ENCODE measurements around the gene HMSD. TPM values are rescaled to one million over a fixed set of nuclear protein-coding genes. Genes with fewer than 3 reads are reported as not detected.
"Not testable (repeated sequence)": the region's sequence is repeated elsewhere in the genome, so short reads cannot be mapped to it uniquely, and the experiment has no call there.

The HMSD gene
- total RNA-seq, 2 donors from 2014 or later = 0.11 to 2.3 TPM

DNA sequence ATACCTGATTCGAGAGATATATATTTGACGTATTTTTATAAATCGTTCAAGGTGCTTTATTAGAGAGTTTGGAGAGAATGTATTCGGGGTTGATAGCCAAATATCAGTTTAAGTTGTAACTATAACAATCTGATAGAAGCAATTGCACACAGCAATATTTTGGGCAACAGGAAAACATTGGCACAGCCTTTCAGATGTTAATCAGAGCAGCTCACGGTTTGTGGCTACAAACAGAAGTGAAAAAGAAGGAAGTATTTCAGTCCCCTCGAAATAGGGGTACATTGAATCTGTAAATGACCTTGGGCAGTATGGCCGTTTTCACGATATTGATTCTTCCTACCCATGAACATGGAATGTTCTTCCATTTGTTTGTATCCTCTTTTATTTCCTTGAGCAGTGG lies 20.8 kb upstream of the HMSD start:
- Histone ChIP-seq H3K4me1 (no peaks in the 10 kb centered on the region), H3K27me3 (no peaks in the 10 kb centered on the region), H3K9ac (ENCODE audit: low read depth in 2 of 2, low read length in 2 of 2) (no peak overlapping the region), H3K27ac (no peak overlapping the region), H3K4me3 (no peak overlapping the region), H3K9me3 (no peaks in the 10 kb centered on the region), H3K36me3 (no peaks in the 10 kb centered on the region)
- TF ChIP-seq CTCF (IDR thresholded peaks at IDR 0.05) = no peak
- no peak for DNase-seq
- intact Hi-C loops (cut with DNase I) = no loop called here

GRCh38 chr18:63929369-63929768 lies 19.7 kb upstream of the HMSD start:
- H3K4me3 ChIP-seq; H3K36me3 ChIP-seq; H3K9ac ChIP-seq (ENCODE audit: low read depth in 2 of 2, low read length in 2 of 2); H3K27ac ChIP-seq; H3K9me3 ChIP-seq; DNase-seq; intact Hi-C loops (cut with DNase I); H3K27me3 ChIP-seq; H3K4me1 ChIP-seq: not testable (repeated sequence)

GRCh38 chr18:63930773-63931354 lies 18.2 kb upstream of the HMSD start:
- intact Hi-C loops (cut with DNase I) = loop anchor here (10.0 kb wide), 1 partner anchor 416 kb away; no protein-coding TSS in a partner anchor

GRCh38 chr18:63936156-63936931 lies 12.8 kb upstream of the HMSD start:
- Histone ChIP-seq H3K9me3 (no peaks in the 10 kb centered on the region), H3K4me1 (peaks cover 5% of the 10 kb centered on the region), H3K27me3 (no peaks in the 10 kb centered on the region), H3K36me3 (no peaks in the 10 kb centered on the region), H3K9ac (ENCODE audit: low read depth in 2 of 2, low read length in 2 of 2) (peak overlapping the region in 1 of 2 donors; percentile 46), H3K4me3 (peak overlapping the region; percentile 43), H3K27ac (no peak overlapping the region)
- DNase-seq = peak; percentile 78
- TF ChIP-seq CTCF (IDR thresholded peaks at IDR 0.05) = peak; percentile 65
- intact Hi-C loops (cut with DNase I) = loop anchor here (10.0 kb wide), 1 partner anchor 422 kb away; no protein-coding TSS in a partner anchor

More at GRCh38 chr18:63930773-63931354, 18.2 kb upstream of the HMSD start:
- Histone ChIP-seq H3K4me3 (no peak overlapping the region), H3K36me3 (no peaks in the 10 kb centered on the region), H3K9ac (ENCODE audit: low read depth in 2 of 2, low read length in 2 of 2) (no peak overlapping the region), H3K27ac (no peak overlapping the region), H3K9me3 (no peaks in the 10 kb centered on the region), H3K4me1 (no peaks in the 10 kb centered on the region), H3K27me3 (no peaks in the 10 kb centered on the region)
- no peak for DNase-seq
- TF ChIP-seq CTCF (IDR thresholded peaks at IDR 0.05) = no peak

DNA sequence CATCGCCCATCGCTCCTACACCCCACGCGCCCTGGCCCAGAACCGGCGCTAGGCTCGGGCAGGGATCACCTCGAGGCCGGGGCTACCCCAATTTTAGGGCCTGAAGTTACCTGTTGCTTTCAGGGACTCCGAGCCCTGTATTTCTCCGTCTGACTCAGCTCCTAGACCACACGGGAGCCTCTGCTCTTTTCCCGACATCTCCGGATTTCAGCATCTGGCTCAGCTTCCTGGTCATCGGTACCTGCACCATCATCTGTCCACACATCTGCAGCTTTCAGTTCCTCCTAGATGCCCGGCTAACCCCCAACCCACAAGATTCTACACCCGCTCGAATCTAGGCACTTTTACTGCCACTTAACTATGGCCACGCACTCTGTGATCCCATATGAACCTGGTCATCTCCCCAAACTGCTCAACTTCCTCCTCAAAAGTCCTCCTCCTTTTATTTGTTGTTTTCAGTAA lies 12.1 kb upstream of the HMSD start:
- Histone ChIP-seq H3K9ac (ENCODE audit: low read depth in 2 of 2, low read length in 2 of 2) (no peak overlapping the region), H3K27ac (no peak overlapping the region), H3K27me3 (no peaks in the 10 kb centered on the region), H3K4me1 (peaks cover 5% of the 10 kb centered on the region), H3K4me3 (peak overlapping the region; percentile 43), H3K36me3 (no peaks in the 10 kb centered on the region), H3K9me3 (no peaks in the 10 kb centered on the region)
- no peak for TF ChIP-seq CTCF (IDR thresholded peaks at IDR 0.05)
- intact Hi-C loops (cut with DNase I) = loop anchor here (10.0 kb wide), 1 partner anchor 422 kb away; no protein-coding TSS in a partner anchor
- DNase-seq = no peak

GRCh38 chr18:63940008-63940407 lies 9.1 kb upstream of the HMSD start:
- TF ChIP-seq CTCF (IDR thresholded peaks at IDR 0.05) = no peak
- H3K36me3 ChIP-seq = no peaks in the 10 kb centered on the region

GRCh38 chr18:63940543-63941050 lies 8.5 kb upstream of the HMSD start:
- H3K4me1 ChIP-seq; H3K9me3 ChIP-seq; intact Hi-C loops (cut with DNase I); H3K4me3 ChIP-seq; H3K36me3 ChIP-seq; H3K27ac ChIP-seq; DNase-seq; H3K9ac ChIP-seq (ENCODE audit: low read depth in 2 of 2, low read length in 2 of 2); H3K27me3 ChIP-seq: not testable (repeated sequence)

More at GRCh38 chr18:63940008-63940407, 9.1 kb upstream of the HMSD start:
- Histone ChIP-seq H3K27ac (no peak overlapping the region), H3K27me3 (no peaks in the 10 kb centered on the region), H3K9me3 (no peaks in the 10 kb centered on the region), H3K9ac (ENCODE audit: low read depth in 2 of 2, low read length in 2 of 2) (no peak overlapping the region), H3K4me1 (peaks cover 5% of the 10 kb centered on the region), H3K4me3 (no peak overlapping the region)
- no peak for DNase-seq
- intact Hi-C loops (cut with DNase I) = no loop called here

Measured in colonic mucosa (tissue), 4 donors.